Fibroblast of mammary gland (primary cell): ENCODE data around the gene TM2D1.

Experiments
- DNase-seq: peaks from one replicate; pipeline ENCODE4 v3.0.0-alpha.2; 2010; ENCODE audit warnings: low read depth
- H3K4me3 ChIP-seq: 2 replicates; pipeline ENCODE4 v1.5.1; 2011; ENCODE audit warnings: low read depth, mild to moderate bottlenecking, low read length, moderate library complexity; ENCODE audit not compliant: control insufficient read depth
- TF ChIP-seq, protein P1 (sequence below): conservative IDR thresholded peaks from 2 replicates; pipeline ENCODE4 v1.5.1; 2011; ENCODE audit warnings: low read depth, low read length, inconsistent platforms; ENCODE audit not compliant: control insufficient read depth, insufficient read depth

The TM2D1 gene

DNA sequence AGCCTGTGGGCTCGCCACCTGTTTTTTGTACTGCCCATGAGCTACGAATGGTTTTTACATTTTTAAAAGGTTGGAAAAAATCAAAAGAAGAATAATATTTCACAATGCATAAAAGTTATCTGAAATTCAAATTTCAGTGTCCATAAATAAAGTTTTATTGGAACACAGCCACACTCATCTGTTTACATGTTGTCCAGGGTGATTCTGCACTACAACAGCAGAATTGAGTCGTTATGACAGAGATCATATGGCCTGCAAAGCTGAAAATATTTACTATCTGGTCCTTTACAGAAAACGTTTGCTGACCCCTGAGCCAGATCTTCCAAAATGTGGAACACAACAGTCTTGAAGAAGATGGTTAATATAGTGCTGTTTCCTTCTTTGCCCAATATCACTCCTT is 89.4 kb downstream of the TM2D1 start:
- no peak overlapping the region for H3K4me3 ChIP-seq
- TF ChIP-seq, protein P1, sequence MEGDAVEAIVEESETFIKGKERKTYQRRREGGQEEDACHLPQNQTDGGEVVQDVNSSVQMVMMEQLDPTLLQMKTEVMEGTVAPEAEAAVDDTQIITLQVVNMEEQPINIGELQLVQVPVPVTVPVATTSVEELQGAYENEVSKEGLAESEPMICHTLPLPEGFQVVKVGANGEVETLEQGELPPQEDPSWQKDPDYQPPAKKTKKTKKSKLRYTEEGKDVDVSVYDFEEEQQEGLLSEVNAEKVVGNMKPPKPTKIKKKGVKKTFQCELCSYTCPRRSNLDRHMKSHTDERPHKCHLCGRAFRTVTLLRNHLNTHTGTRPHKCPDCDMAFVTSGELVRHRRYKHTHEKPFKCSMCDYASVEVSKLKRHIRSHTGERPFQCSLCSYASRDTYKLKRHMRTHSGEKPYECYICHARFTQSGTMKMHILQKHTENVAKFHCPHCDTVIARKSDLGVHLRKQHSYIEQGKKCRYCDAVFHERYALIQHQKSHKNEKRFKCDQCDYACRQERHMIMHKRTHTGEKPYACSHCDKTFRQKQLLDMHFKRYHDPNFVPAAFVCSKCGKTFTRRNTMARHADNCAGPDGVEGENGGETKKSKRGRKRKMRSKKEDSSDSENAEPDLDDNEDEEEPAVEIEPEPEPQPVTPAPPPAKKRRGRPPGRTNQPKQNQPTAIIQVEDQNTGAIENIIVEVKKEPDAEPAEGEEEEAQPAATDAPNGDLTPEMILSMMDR, result no peak
- DNase-seq, result no peak

DNA sequence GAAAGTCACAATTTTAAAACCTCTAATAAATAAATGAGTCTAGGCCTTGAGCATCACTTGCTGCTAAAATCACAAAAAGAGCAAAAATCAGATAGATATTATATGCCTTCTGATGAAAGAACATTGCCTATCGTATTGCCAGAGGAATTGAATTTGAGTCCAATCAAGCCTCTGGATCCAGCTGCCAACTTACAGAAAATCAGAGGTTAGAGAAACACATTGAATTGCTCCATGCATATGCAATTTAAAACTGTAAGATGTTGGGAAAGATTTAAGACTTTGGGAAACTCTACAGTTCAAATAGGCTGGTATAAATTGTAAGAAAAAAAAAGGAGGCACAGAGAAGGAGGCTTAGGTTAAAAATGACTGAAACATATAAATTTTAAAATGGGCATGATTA is 93.5 kb downstream of the TM2D1 start:
- TF ChIP-seq, protein P1, result no peak
- no peak overlapping the region for H3K4me3 ChIP-seq
- no peak for DNase-seq
